ENCODE data around the gene HLA-DPB1.

HLA-DPB1 gene

GRCh38 chr6:33105916-33106871 lies 30.4 kb downstream of the HLA-DPB1 start:
- H3K27me3 ChIP-seq (ENCODE audit: low read depth, low read length) = no peaks in the 10 kb centered on the region
- H3K4me3 ChIP-seq (ENCODE audit: low read depth in 1 of 2, low read length in 2 of 2) = no peak overlapping the region
- peaks cover 0 to 1% of the 10 kb centered on the region in 2 donors for H3K9me3 ChIP-seq (ENCODE audit: control insufficient read depth in 1 of 2, low read length in 2 of 2)
- H3K36me3 ChIP-seq (ENCODE audit: control insufficient read depth in 1 of 2, insufficient read depth in 2 of 2, low read length in 2 of 2) = no peaks in the 10 kb centered on the region
- H3K27ac ChIP-seq (ENCODE audit: low read length) = no peak overlapping the region
- H3K4me1 ChIP-seq (ENCODE audit: control insufficient read depth in 1 of 2, insufficient read depth in 2 of 2, low read length in 2 of 2) = no peaks in the 10 kb centered on the region

- Histone ChIP-seq H3K36me3 (ENCODE audit: control insufficient read depth in 1 of 2, insufficient read depth in 2 of 2, low read length in 2 of 2) (no peaks in the 10 kb centered on the region), H3K9me3 (ENCODE audit: control insufficient read depth in 1 of 2, low read length in 2 of 2) (no peaks in the 10 kb centered on the region), H3K4me3 (ENCODE audit: low read depth in 1 of 2, low read length in 2 of 2) (no peak overlapping the region), H3K27ac (ENCODE audit: low read length) (no peak overlapping the region), H3K27me3 (ENCODE audit: low read depth, low read length) (no peaks in the 10 kb centered on the region), H3K4me1 (ENCODE audit: control insufficient read depth in 1 of 2, insufficient read depth in 2 of 2, low read length in 2 of 2) (no peaks in the 10 kb centered on the region)
Measured at GRCh38 chr6:33107641-33108040, 31.9 kb downstream of the HLA-DPB1 start.

DNA sequence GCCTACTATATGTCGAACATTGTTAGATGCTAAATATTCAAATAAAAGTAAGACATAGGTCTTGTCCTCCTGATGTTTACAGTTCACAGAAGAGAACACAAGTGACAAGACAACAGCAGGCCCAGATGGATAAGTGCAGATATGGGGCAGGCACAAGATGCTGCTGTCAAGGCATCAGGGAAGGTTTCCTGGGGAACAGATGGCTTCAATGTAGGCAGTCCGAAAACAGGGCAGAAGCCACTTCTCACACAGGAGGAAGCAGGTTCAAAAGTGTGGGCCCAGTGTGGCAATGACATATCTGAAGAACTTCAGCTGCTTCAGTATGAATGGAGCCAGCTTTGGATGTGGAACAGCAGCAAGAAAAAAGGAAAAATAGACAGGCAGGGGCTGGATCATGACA lies 32.5 kb downstream of the HLA-DPB1 start:
- no peaks in the 10 kb centered on the region for H3K9me3 ChIP-seq (ENCODE audit: control insufficient read depth in 1 of 2, low read length in 2 of 2)
- H3K36me3 ChIP-seq (ENCODE audit: control insufficient read depth in 1 of 2, insufficient read depth in 2 of 2, low read length in 2 of 2) = no peaks in the 10 kb centered on the region
- no peak overlapping the region for H3K27ac ChIP-seq (ENCODE audit: low read length)
- H3K27me3 ChIP-seq (ENCODE audit: low read depth, low read length) = no peaks in the 10 kb centered on the region
- H3K4me1 ChIP-seq (ENCODE audit: control insufficient read depth in 1 of 2, insufficient read depth in 2 of 2, low read length in 2 of 2) = no peaks in the 10 kb centered on the region
- H3K4me3 ChIP-seq (ENCODE audit: low read depth in 1 of 2, low read length in 2 of 2) = no peak overlapping the region

DNA sequence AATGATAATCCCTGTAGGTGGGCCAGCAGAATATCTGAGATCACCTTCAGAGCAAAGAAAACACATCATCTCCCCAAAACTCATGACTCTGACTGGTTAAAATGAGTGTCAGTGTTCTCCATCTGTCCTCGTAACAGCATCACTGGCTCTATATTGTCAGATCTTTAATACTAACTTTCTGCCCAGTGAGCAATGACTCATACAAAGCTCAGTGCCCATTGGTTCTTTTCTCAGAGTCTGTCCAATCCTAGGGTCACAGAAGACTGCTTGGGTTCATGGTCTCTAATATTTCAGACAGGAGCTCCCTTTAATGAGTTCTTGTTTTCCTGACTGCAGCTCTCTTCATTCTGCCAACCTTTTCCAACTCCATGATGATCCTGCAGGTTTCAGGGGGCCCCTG lies 36.4 kb downstream of the HLA-DPB1 start:
- H3K9me3 ChIP-seq (ENCODE audit: control insufficient read depth in 1 of 2, low read length in 2 of 2) = no peaks in the 10 kb centered on the region
- H3K4me1 ChIP-seq (ENCODE audit: control insufficient read depth in 1 of 2, insufficient read depth in 2 of 2, low read length in 2 of 2) = peaks cover 0 to 5% of the 10 kb centered on the region in 2 donors
- no peak overlapping the region for H3K27ac ChIP-seq (ENCODE audit: low read length)
- no peaks in the 10 kb centered on the region for H3K36me3 ChIP-seq (ENCODE audit: control insufficient read depth in 1 of 2, insufficient read depth in 2 of 2, low read length in 2 of 2)
- H3K27me3 ChIP-seq (ENCODE audit: low read depth, low read length) = peaks cover 9% of the 10 kb centered on the region
- H3K4me3 ChIP-seq (ENCODE audit: low read depth in 1 of 2, low read length in 2 of 2) = no peak overlapping the region

DNA sequence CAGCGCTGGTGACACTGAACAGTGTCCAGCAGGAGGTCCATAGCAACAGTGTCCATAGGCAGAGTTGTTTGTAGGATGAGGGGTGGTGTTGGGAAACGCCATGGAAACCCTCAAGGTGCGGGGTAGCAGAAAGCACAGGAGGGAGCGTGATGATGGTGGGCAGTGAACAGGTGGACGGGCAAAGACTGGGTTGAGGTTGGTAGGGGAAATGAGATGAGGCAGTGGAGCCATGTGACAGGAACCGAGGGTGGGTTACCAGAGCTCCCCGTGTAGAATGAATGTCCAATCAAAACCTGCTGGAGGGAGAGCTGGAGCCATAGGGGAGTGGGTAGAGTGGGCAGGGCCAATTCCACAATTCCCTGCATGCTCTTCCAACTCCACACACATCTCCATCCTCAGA lies 38.0 kb downstream of the HLA-DPB1 start:
- Histone ChIP-seq H3K4me1 (ENCODE audit: control insufficient read depth in 1 of 2, insufficient read depth in 2 of 2, low read length in 2 of 2) (peaks cover 0 to 9% of the 10 kb centered on the region in 2 donors), H3K4me3 (ENCODE audit: low read depth in 1 of 2, low read length in 2 of 2) (no peak overlapping the region), H3K9me3 (ENCODE audit: control insufficient read depth in 1 of 2, low read length in 2 of 2) (no peaks in the 10 kb centered on the region), H3K36me3 (ENCODE audit: control insufficient read depth in 1 of 2, insufficient read depth in 2 of 2, low read length in 2 of 2) (no peaks in the 10 kb centered on the region), H3K27me3 (ENCODE audit: low read depth, low read length) (peaks cover 19% of the 10 kb centered on the region), H3K27ac (ENCODE audit: low read length) (no peak overlapping the region)

DNA sequence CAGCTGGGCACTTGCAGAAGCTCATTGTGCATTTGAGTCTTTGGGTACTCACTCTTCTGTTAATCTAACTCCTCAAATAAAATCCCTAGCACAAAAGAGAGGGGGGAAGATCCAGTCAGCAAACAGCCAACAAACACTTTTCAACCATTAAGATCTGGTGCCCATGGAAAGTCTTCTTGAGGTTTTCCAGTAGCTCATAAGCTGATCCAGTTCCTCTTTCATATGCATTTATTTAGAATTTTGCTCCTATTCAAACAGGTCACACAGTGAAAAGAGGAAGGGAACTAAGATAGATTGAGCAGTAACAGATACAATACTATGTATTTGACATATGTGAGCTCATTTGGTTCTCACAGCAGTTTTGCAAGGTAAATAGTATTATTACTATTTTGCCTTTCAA lies 38.6 kb downstream of the HLA-DPB1 start:
- peaks cover 19% of the 10 kb centered on the region for H3K27me3 ChIP-seq (ENCODE audit: low read depth, low read length)

DNA sequence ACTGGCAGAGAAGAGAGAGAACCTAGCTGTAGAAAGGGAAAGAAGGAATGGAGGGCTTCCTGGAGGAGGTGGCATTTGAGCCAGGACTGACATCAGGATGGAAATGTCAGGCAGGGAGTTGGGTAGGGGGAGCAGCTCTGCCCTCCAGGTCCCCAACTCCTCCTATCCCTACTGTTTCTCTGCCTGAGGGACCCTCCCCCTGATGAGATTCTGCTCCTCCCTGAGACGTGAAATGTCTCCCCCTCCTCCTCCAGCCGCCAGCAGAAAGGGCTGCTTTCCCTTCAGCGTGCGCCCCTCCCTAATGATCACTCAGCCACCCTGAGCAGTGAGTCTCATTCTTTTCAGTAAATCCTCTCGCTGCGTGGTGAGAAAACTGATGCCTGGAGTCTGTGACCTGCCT lies 40.6 kb downstream of the HLA-DPB1 start:
- Histone ChIP-seq H3K27me3 (ENCODE audit: low read depth, low read length) (peaks cover 19% of the 10 kb centered on the region), H3K4me1 (ENCODE audit: control insufficient read depth in 1 of 2, insufficient read depth in 2 of 2, low read length in 2 of 2) (peaks cover 0 to 9% of the 10 kb centered on the region in 2 donors), H3K4me3 (ENCODE audit: low read depth in 1 of 2, low read length in 2 of 2) (no peak overlapping the region), H3K27ac (ENCODE audit: low read length) (no peak overlapping the region), H3K9me3 (ENCODE audit: control insufficient read depth in 1 of 2, low read length in 2 of 2) (no peaks in the 10 kb centered on the region), H3K36me3 (ENCODE audit: control insufficient read depth in 1 of 2, insufficient read depth in 2 of 2, low read length in 2 of 2) (no peaks in the 10 kb centered on the region)

More for the DNA sequence above, 38.6 kb downstream of the HLA-DPB1 start:
- Histone ChIP-seq H3K27ac (ENCODE audit: low read length) (no peak overlapping the region), H3K9me3 (ENCODE audit: control insufficient read depth in 1 of 2, low read length in 2 of 2) (no peaks in the 10 kb centered on the region), H3K4me3 (ENCODE audit: low read depth in 1 of 2, low read length in 2 of 2) (no peak overlapping the region), H3K36me3 (ENCODE audit: control insufficient read depth in 1 of 2, insufficient read depth in 2 of 2, low read length in 2 of 2) (no peaks in the 10 kb centered on the region), H3K4me1 (ENCODE audit: control insufficient read depth in 1 of 2, insufficient read depth in 2 of 2, low read length in 2 of 2) (peaks cover 0 to 9% of the 10 kb centered on the region in 2 donors)

- H3K27ac ChIP-seq (ENCODE audit: low read length) = no peak overlapping the region
- peaks cover 19% of the 10 kb centered on the region for H3K27me3 ChIP-seq (ENCODE audit: low read depth, low read length)
- H3K9me3 ChIP-seq (ENCODE audit: control insufficient read depth in 1 of 2, low read length in 2 of 2) = no peaks in the 10 kb centered on the region
- H3K4me3 ChIP-seq (ENCODE audit: low read depth in 1 of 2, low read length in 2 of 2) = no peak overlapping the region
- no peaks in the 10 kb centered on the region for H3K36me3 ChIP-seq (ENCODE audit: control insufficient read depth in 1 of 2, insufficient read depth in 2 of 2, low read length in 2 of 2)
- H3K4me1 ChIP-seq (ENCODE audit: control insufficient read depth in 1 of 2, insufficient read depth in 2 of 2, low read length in 2 of 2) = peaks cover 0 to 9% of the 10 kb centered on the region in 2 donors
Measured at GRCh38 chr6:33116841-33117711, 41.3 kb downstream of the HLA-DPB1 start.

- Histone ChIP-seq H3K27ac (ENCODE audit: low read length) (no peak overlapping the region), H3K4me1 (ENCODE audit: control insufficient read depth in 1 of 2, insufficient read depth in 2 of 2, low read length in 2 of 2) (peaks cover 0 to 9% of the 10 kb centered on the region in 2 donors), H3K36me3 (ENCODE audit: control insufficient read depth in 1 of 2, insufficient read depth in 2 of 2, low read length in 2 of 2) (no peaks in the 10 kb centered on the region), H3K4me3 (ENCODE audit: low read depth in 1 of 2, low read length in 2 of 2) (no peak overlapping the region), H3K27me3 (ENCODE audit: low read depth, low read length) (peaks cover 19% of the 10 kb centered on the region), H3K9me3 (ENCODE audit: control insufficient read depth in 1 of 2, low read length in 2 of 2) (no peaks in the 10 kb centered on the region)
Measured at GRCh38 chr6:33117811-33118277, 42.1 kb downstream of the HLA-DPB1 start.

DNA sequence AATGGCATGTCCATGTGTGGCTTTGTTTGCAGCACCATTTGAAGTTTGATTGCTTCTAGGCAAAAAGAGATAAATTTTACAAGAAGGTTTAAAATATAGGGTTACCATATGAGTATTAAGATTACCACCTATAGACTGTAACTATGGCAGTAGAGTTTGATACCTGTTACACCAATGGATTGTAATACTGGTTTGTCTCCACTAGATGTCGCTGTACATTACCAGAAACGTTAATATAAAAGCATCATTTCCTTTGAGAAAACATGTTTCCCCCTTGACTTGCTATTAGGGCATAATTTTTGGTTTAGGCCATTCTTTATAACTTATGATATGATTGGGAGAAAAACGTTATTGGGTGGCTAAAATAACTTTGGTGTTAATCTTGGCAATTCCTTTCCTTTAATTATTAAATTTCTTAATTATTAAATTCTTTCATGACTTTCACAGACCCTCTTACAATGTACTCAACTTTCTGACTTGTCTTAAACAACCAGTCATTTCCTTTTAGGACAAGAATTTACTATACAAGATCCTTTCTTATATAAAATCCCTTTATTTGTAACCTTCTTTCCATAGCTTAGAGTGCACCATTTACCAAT lies 42.8 kb downstream of the HLA-DPB1 start:
- Histone ChIP-seq H3K4me1 (ENCODE audit: control insufficient read depth in 1 of 2, insufficient read depth in 2 of 2, low read length in 2 of 2) (peaks cover 0 to 9% of the 10 kb centered on the region in 2 donors), H3K36me3 (ENCODE audit: control insufficient read depth in 1 of 2, insufficient read depth in 2 of 2, low read length in 2 of 2) (no peaks in the 10 kb centered on the region), H3K4me3 (ENCODE audit: low read depth in 1 of 2, low read length in 2 of 2) (no peak overlapping the region), H3K9me3 (ENCODE audit: control insufficient read depth in 1 of 2, low read length in 2 of 2) (peaks cover 5% of the 10 kb centered on the region in 2 donors), H3K27ac (ENCODE audit: low read length) (no peak overlapping the region), H3K27me3 (ENCODE audit: low read depth, low read length) (peaks cover 19% of the 10 kb centered on the region)

DNA sequence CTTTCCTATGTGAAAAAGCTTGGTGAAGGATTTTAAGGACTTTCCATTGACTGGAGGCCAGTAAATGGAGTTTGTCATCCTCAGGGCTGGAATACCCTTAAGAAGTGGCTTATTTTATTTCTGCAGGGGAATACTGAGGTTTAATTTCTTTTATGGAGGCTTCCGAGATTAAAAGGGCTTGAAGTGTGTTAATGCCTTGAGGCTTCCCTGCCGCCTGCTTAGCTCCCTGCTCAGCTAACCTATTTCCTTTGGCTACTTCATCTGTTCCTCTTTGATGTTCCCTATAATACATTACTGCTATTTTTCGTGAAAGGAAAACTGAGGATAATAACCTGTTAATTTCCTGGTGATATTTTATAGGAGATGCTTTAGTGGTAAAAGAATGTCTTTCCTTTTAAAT lies 44.2 kb downstream of the HLA-DPB1 start:
- peaks cover 19% of the 10 kb centered on the region for H3K27me3 ChIP-seq (ENCODE audit: low read depth, low read length)
- H3K27ac ChIP-seq (ENCODE audit: low read length) = no peak overlapping the region
- peaks cover 0 to 9% of the 10 kb centered on the region in 2 donors for H3K4me1 ChIP-seq (ENCODE audit: control insufficient read depth in 1 of 2, insufficient read depth in 2 of 2, low read length in 2 of 2)
- peaks cover 8 to 11% of the 10 kb centered on the region in 2 donors for H3K9me3 ChIP-seq (ENCODE audit: control insufficient read depth in 1 of 2, low read length in 2 of 2)
- no peaks in the 10 kb centered on the region for H3K36me3 ChIP-seq (ENCODE audit: control insufficient read depth in 1 of 2, insufficient read depth in 2 of 2, low read length in 2 of 2)
- no peak overlapping the region for H3K4me3 ChIP-seq (ENCODE audit: low read depth in 1 of 2, low read length in 2 of 2)
